ENCODE data around the gene ODF4. TPM values are rescaled to one million over a fixed set of nuclear protein-coding genes. Genes with fewer than 3 reads are reported as not detected.

ODF4 gene
- total RNA-seq, 1 experiment from 2014 or later = not detected

- no peak for TF ChIP-seq SMAD4 (CRISPR knock-in tag; IDR thresholded peaks at IDR 0.05)
- TF ChIP-seq CREM (CRISPR knock-in tag; IDR thresholded peaks at IDR 0.05) = no peak
Observed at GRCh38 chr17:8350339-8350738, 10.7 kb downstream of the ODF4 start (continued).

GRCh38 chr17:8353736-8354135, 14.1 kb downstream of the ODF4 start:
- POLR2A ChIA-PET = no interaction called here
- H3K9me3 Mint-ChIP-seq = peaks cover 4% of the 10 kb centered on the region
- H3K4me1 Mint-ChIP-seq = peaks cover 15% of the 10 kb centered on the region
- H3K4me3 Mint-ChIP-seq = no peak overlapping the region
- H3K27ac Mint-ChIP-seq = no peak overlapping the region; the same call in 1 of the 2 replicates
- CTCF ChIA-PET = interaction anchor here (1.1 kb wide), 1 partner anchor 56 kb away, joined by 3 read pairs; no protein-coding TSS in a partner anchor
- TF ChIP-seq ARID4B (CRISPR knock-in tag; IDR thresholded peaks at IDR 0.05; ENCODE audit: borderline replicate concordance) = no peak
- no peak for TF ChIP-seq TCF7 (CRISPR knock-in tag; IDR thresholded peaks at IDR 0.05; ENCODE audit: low read depth)
- TF ChIP-seq, protein P1, sequence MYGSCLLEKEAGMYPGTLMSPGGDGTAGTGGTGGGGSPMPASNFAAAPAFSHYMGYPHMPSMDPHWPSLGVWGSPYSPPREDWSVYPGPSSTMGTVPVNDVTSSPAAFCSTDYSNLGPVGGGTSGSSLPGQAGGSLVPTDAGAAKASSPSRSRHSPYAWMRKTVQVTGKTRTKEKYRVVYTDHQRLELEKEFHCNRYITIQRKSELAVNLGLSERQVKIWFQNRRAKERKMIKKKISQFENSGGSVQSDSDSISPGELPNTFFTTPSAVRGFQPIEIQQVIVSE (CRISPR knock-in tag; IDR thresholded peaks at IDR 0.05; ENCODE audit: borderline replicate concordance) = no peak
- TF ChIP-seq ATF1 (CRISPR knock-in tag; IDR thresholded peaks at IDR 0.05) = no peak
- TF ChIP-seq ZNF396 (CRISPR knock-in tag; IDR thresholded peaks at IDR 0.05; ENCODE audit: borderline replicate concordance) = no peak
- TF ChIP-seq GRHL2 (CRISPR knock-in tag; IDR thresholded peaks at IDR 0.05; ENCODE audit: insufficient replicate concordance, severe bottlenecking) = no peak
- 0 out of 2 replicates have a peak, but pooled peaks cover 2% of the 10 kb centered on the region for H3K27me3 Mint-ChIP-seq (ENCODE audit: low read depth)
- ATAC-seq = no peak
- DNase-seq (ENCODE audit: low spot score) = no peak
- H3K36me3 Mint-ChIP-seq = no peaks in the 10 kb centered on the region

DNA sequence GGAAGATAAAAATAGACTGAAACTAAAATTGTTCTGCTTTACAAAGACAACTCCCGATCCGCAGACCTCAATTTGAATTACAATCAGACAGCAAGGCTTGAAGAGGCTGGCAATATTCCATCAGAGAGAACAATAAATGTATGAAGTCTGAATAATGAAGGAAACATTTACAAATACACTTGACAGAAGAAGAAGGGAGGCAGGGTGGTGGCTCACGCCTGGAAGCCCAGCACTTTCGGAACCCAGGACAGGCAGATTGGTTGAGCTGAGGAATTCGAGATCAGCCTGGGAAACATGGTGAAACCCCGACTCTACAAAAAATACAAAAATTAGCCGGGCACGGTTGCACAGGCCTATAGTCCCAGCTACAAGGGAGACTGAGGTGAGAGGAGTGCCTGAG, 14.6 kb downstream of the ODF4 start:
- no peak for TF ChIP-seq OVOL2 (CRISPR knock-in tag; IDR thresholded peaks at IDR 0.05; ENCODE audit: borderline replicate concordance)
- no peak for TF ChIP-seq GRHL2 (CRISPR knock-in tag; IDR thresholded peaks at IDR 0.05; ENCODE audit: insufficient replicate concordance, severe bottlenecking)
- TF ChIP-seq FOXK1 (CRISPR knock-in tag; IDR thresholded peaks at IDR 0.05) = no peak
- no peak for TF ChIP-seq CBFB (CRISPR knock-in tag; IDR thresholded peaks at IDR 0.05; ENCODE audit: low read depth)
- no peak for TF ChIP-seq IRF2 (CRISPR knock-in tag; IDR thresholded peaks at IDR 0.05; ENCODE audit: borderline replicate concordance, low read depth)
- TF ChIP-seq TEAD1 (CRISPR knock-in tag; IDR thresholded peaks at IDR 0.05) = no peak
- TF ChIP-seq NFATC4 (CRISPR knock-in tag; IDR thresholded peaks at IDR 0.05) = no peak
- TF ChIP-seq MLX (CRISPR knock-in tag; IDR thresholded peaks at IDR 0.05) = no peak
- TF ChIP-seq, protein P2, sequence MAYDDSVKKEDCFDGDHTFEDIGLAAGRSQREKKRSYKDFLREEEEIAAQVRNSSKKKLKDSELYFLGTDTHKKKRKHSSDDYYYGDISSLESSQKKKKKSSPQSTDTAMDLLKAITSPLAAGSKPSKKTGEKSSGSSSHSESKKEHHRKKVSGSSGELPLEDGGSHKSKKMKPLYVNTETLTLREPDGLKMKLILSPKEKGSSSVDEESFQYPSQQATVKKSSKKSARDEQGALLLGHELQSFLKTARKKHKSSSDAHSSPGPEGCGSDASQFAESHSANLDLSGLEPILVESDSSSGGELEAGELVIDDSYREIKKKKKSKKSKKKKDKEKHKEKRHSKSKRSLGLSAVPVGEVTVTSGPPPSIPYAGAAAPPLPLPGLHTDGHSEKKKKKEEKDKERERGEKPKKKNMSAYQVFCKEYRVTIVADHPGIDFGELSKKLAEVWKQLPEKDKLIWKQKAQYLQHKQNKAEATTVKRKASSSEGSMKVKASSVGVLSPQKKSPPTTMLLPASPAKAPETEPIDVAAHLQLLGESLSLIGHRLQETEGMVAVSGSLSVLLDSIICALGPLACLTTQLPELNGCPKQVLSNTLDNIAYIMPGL (CRISPR knock-in tag; IDR thresholded peaks at IDR 0.05) = no peak
- TF ChIP-seq ZNF671 (CRISPR knock-in tag; IDR thresholded peaks at IDR 0.05) = no peak
- TF ChIP-seq NR1H2 (CRISPR knock-in tag; IDR thresholded peaks at IDR 0.05) = no peak
- TF ChIP-seq GTF2I (CRISPR knock-in tag; conservative IDR thresholded peaks at IDR 0.05) = no peak
- no peak for TF ChIP-seq ERG (CRISPR knock-in tag; IDR thresholded peaks at IDR 0.05)
- no peak for TF ChIP-seq ZNF121 (CRISPR knock-in tag; IDR thresholded peaks at IDR 0.05)
- Mint-ChIP-seq H3K27me3 (ENCODE audit: low read depth) (0 out of 2 replicates have a peak, but pooled peaks cover 2% of the 10 kb centered on the region), H3K36me3 (no peaks in the 10 kb centered on the region), H3K4me3 (no peak overlapping the region), H3K9me3 (peaks cover 4% of the 10 kb centered on the region), H3K4me1 (peaks cover 19% of the 10 kb centered on the region), H3K27ac (peak overlapping the region; percentile 3; the same call in 1 of the 2 replicates)
- POLR2A ChIA-PET = interaction anchor here (0.9 kb wide), 1 partner anchor 13 kb away, joined by 3 read pairs; no protein-coding TSS in a partner anchor
- DNase-seq (ENCODE audit: low spot score) = no peak
- CTCF ChIA-PET = interaction anchor here (1.1 kb wide), 1 partner anchor 56 kb away, joined by 3 read pairs; no protein-coding TSS in a partner anchor
- no peak for ATAC-seq

Data from WTC11 (cell line).